NCI-H226 (cell line): Measurements from ENCODE around the gene DDX4.
A peak's percentile ranks its signal among the peaks of the same experiment; 100 is the strongest.
"Not testable (repeated sequence)": the region's sequence is repeated elsewhere in the genome, so short reads cannot be mapped to it uniquely, and the experiment has no call there.

Experiments used
- DNase-seq: peaks from one replicate; pipeline ENCODE4 v3.0.0-alpha.2; 2015

DDX4 gene

GRCh38 chr5:55737793-55738192, at the start of gene DDX4:
TSS of gene DDX4 (plus strand) at chr5:55738061. CDS start at chr5:55738964, 903 bp downstream.
- no peak for DNase-seq

GRCh38 chr5:55691265-55692105, 46.4 kb upstream of the DDX4 start:
- no peak for DNase-seq

- DNase-seq: no peak
Measured at GRCh38 chr5:55692106-55692417, 45.8 kb upstream of the DDX4 start.

GRCh38 chr5:55692509-55692908, 45.4 kb upstream of the DDX4 start:
- DNase-seq: no peak

- no peak for DNase-seq
Measured at GRCh38 chr5:55694152-55694830, 43.6 kb upstream of the DDX4 start.

- not testable (repeated sequence) for DNase-seq
Measured at GRCh38 chr5:55696704-55697103, 41.2 kb upstream of the DDX4 start.

GRCh38 chr5:55699041-55699688, 38.7 kb upstream of the DDX4 start:
- DNase-seq: no peak

- DNase-seq: no peak
Measured at GRCh38 chr5:55700745-55701144, 37.1 kb upstream of the DDX4 start.

GRCh38 chr5:55701462-55702103, 36.3 kb upstream of the DDX4 start:
- DNase-seq: no peak

- DNase-seq: no peak
Measured at GRCh38 chr5:55702598-55703345, 35.1 kb upstream of the DDX4 start.

GRCh38 chr5:55706230-55706629, 31.6 kb upstream of the DDX4 start:
- no peak for DNase-seq

- DNase-seq: no peak
Measured at GRCh38 chr5:55708732-55709131, 29.1 kb upstream of the DDX4 start.

- no peak for DNase-seq
Measured at GRCh38 chr5:55711507-55712022, 26.3 kb upstream of the DDX4 start.

GRCh38 chr5:55712023-55712859, 25.6 kb upstream of the DDX4 start, which contains the start of gene SLC38A9:
TSS of gene SLC38A9 (minus strand) at chr5:55712324. CDS start at chr5:55697958, 14,366 bp downstream.
- DNase-seq: peak; percentile 93

GRCh38 chr5:55713871-55714270, 24.0 kb upstream of the DDX4 start:
- DNase-seq: no peak

GRCh38 chr5:55714339-55714738, 23.5 kb upstream of the DDX4 start:
- DNase-seq: no peak

GRCh38 chr5:55714749-55715148, 23.1 kb upstream of the DDX4 start:
- no peak for DNase-seq

GRCh38 chr5:55715519-55716078, 22.3 kb upstream of the DDX4 start:
- DNase-seq: no peak

- DNase-seq: not testable (repeated sequence)
Measured at GRCh38 chr5:55719026-55719425, 18.8 kb upstream of the DDX4 start.

- no peak for DNase-seq
Measured at GRCh38 chr5:55720188-55720703, 17.6 kb upstream of the DDX4 start.

- no peak for DNase-seq
Measured at GRCh38 chr5:55724281-55724680, 13.6 kb upstream of the DDX4 start.
